ENCODE results near the gene APOL1. TPM values are rescaled to one million over a fixed set of nuclear protein-coding genes. Genes with fewer than 3 reads are reported as not detected.
"Not testable (repeated sequence)": the region's sequence is repeated elsewhere in the genome, so short reads cannot be mapped to it uniquely, and the experiment has no call there.

Gene APOL1
- total and polyA plus RNA-seq, 9 of the 15 experiments (the other 6 are each of a cell fraction or from before 2014, with no cell fraction given): 2.5 to 9.7 (median 5.6) TPM

DNA sequence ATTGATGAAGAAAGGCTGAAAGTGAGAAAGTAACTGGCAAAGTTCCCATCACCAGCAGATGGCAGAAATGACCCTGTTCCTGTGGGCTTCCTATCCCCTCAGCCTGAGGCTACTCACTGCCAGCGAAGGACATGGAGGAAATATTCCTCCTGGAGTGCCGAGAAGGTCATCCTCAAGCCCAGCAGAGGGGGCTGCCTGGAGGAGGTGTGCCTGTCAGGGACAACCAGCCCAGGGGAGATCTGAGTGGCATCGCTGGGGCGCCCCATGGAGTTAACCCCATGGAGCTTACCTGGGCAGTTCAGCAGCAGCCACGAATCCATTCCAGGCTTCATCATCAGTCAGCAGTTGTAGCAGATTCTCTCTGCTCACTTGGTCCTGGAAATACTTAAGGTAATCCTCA, 21.9 kb upstream of the APOL1 start:
- peaks cover 21% of the 10 kb centered on the region; the same call in 1 of the 3 replicates for H3K36me3 ChIP-seq (ENCODE audit: control insufficient read depth, insufficient read depth, low read length)
- TF ChIP-seq ZKSCAN1 (IDR thresholded peaks at IDR 0.05; ENCODE audit: low read depth, low read length) (0 out of 2 replicates have a peak, but pooled peaks have one; percentile 0), ZFP36 (IDR thresholded peaks at IDR 0.05; ENCODE audit: low read depth, low read length, partially characterized antibody) (peak; percentile 42)
- H3K27me3 ChIP-seq (ENCODE audit: control insufficient read depth in 2 of 2, insufficient read depth in 2 of 2, low read length in 2 of 2); H3K27ac ChIP-seq (ENCODE audit: extremely low read depth, low read depth, low read length); H3K79me2 ChIP-seq (ENCODE audit: control insufficient read depth, insufficient read depth, low read length); FAIRE-seq; H3K9me3 ChIP-seq (replicated peaks; ENCODE audit: control insufficient read depth, insufficient read depth, low read depth, low read length); H3K4me3 ChIP-seq; in situ Hi-C loops (cut with MboI); ATAC-seq; intact Hi-C loops (cut with micrococcal nuclease); H3K9me1 ChIP-seq (ENCODE audit: control insufficient read depth, insufficient read depth, low read length); CTCF ChIA-PET (ENCODE audit: low intra/inter-chr PET ratio); H3K4me2 ChIP-seq (ENCODE audit: insufficient read depth, low read length); POLR2A ChIA-PET; H3K9ac ChIP-seq (ENCODE audit: insufficient read depth in 1 of 2, low read depth in 2 of 2, low read length in 2 of 2); H3K4me1 ChIP-seq (replicated peaks in 1 of 2; ENCODE audit: control insufficient read depth in 2 of 2, insufficient read depth in 2 of 2, low read length in 2 of 2); DNase-seq (ENCODE audit: extremely low read depth in 1 of 4, low spot score in 3 of 4); H4K20me1 ChIP-seq (replicated peaks; ENCODE audit: control insufficient read depth, insufficient read depth, low read length); BruUV-seq (replicated peaks); H2AFZ ChIP-seq (ENCODE audit: low read depth, low read length): not testable (repeated sequence)
- 77% methylated on average over 5 of the region's 5 CpGs for WGBS (ENCODE audit: insufficient coverage, low coverage, missing lambda C conversion rate)

GRCh38 chr22:36232715-36233401, 20.1 kb upstream of the APOL1 start:
- ChIA-PET CTCF (ENCODE audit: low intra/inter-chr PET ratio) (interaction anchor here (0.6 kb wide), 1 partner anchor 31 kb away, joined by 4 read pairs; no protein-coding TSS in a partner anchor), POLR2A (interaction anchor here (0.7 kb wide), 1 partner anchor 22 kb away, joined by 3 read pairs; no protein-coding TSS in a partner anchor)
- Histone ChIP-seq H3K9ac (ENCODE audit: insufficient read depth in 1 of 2, low read depth in 2 of 2, low read length in 2 of 2) (peak overlapping the region in 1 of 2 experiments; percentile 45; a peak in 2 of 4 replicates), H3K79me2 (ENCODE audit: control insufficient read depth, insufficient read depth, low read length) (peaks cover 8% of the 10 kb centered on the region; the same call in 2 of the 3 replicates), H2AFZ (ENCODE audit: low read depth, low read length) (no peak overlapping the region), H3K4me1 (replicated peaks in 1 of 2; ENCODE audit: control insufficient read depth in 2 of 2, insufficient read depth in 2 of 2, low read length in 2 of 2) (peaks cover 0 to 11% of the 10 kb centered on the region in 2 experiments; a peak in 2 of 5 replicates), H3K4me3 (no peak overlapping the region), H3K27me3 (ENCODE audit: control insufficient read depth in 2 of 2, insufficient read depth in 2 of 2, low read length in 2 of 2) (no peaks in the 10 kb centered on the region), H3K4me2 (ENCODE audit: insufficient read depth, low read length) (no peak overlapping the region), H3K9me3 (replicated peaks; ENCODE audit: control insufficient read depth, insufficient read depth, low read depth, low read length) (no peaks in the 10 kb centered on the region), H3K27ac (ENCODE audit: extremely low read depth, low read depth, low read length) (no peak overlapping the region), H4K20me1 (replicated peaks; ENCODE audit: control insufficient read depth, insufficient read depth, low read length) (no peaks in the 10 kb centered on the region), H3K9me1 (ENCODE audit: control insufficient read depth, insufficient read depth, low read length) (no peaks in the 10 kb centered on the region), H3K36me3 (ENCODE audit: control insufficient read depth, insufficient read depth, low read length) (peaks cover 18% of the 10 kb centered on the region; the same call in 2 of the 3 replicates)
- no peak for FAIRE-seq
- intact Hi-C loops (cut with micrococcal nuclease) (no loop called here), in situ Hi-C loops (cut with MboI) (no loop called here)
- WGBS (ENCODE audit: insufficient coverage, low coverage, missing lambda C conversion rate): 65% methylated on average over 4 of the region's 13 CpGs
- no TSS peak for BruUV-seq (replicated peaks)
- no peak for DNase-seq (ENCODE audit: extremely low read depth in 1 of 4, low spot score in 3 of 4)
- ATAC-seq: no peak
- TF ChIP-seq KLF10 (CRISPR knock-in tag; IDR thresholded peaks at IDR 0.05): no peak
- TF ChIP-seq RAD21 (CRISPR knock-in tag; conservative IDR thresholded peaks at IDR 0.05 in 1 of 2, IDR thresholded peaks at IDR 0.05 in 1 of 2): no peak
- no peak for TF ChIP-seq RBM15 (IDR thresholded peaks at IDR 0.05; ENCODE audit: insufficient read depth, low read length)
- no peak for TF ChIP-seq CBX2 (IDR thresholded peaks at IDR 0.05; ENCODE audit: insufficient read depth, low read length, poor library complexity, severe bottlenecking)
- TF ChIP-seq, protein P1, sequence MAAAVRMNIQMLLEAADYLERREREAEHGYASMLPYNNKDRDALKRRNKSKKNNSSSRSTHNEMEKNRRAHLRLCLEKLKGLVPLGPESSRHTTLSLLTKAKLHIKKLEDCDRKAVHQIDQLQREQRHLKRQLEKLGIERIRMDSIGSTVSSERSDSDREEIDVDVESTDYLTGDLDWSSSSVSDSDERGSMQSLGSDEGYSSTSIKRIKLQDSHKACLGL (CRISPR knock-in tag; IDR thresholded peaks at IDR 0.05; ENCODE audit: borderline replicate concordance, poor library complexity, severe bottlenecking): no peak
- no peak for TF ChIP-seq ATF7 (IDR thresholded peaks at IDR 0.05)
- TF ChIP-seq HDAC3 (IDR thresholded peaks at IDR 0.05; ENCODE audit: borderline replicate concordance, partially characterized antibody): no peak
- TF ChIP-seq PATZ1 (CRISPR knock-in tag; IDR thresholded peaks at IDR 0.05; ENCODE audit: borderline replicate concordance): no peak
- no peak for TF ChIP-seq HLTF (IDR thresholded peaks at IDR 0.05)

Data from K562 (cell line).